GM18909 (cell line): Measurements from ENCODE around the gene TPT1.

Experiments used
- ATAC-seq: cut with Tn5 transposase; IDR thresholded peaks from one replicate; pipeline ENCODE4 v1.9.1; 2021; ENCODE audit warnings: mild to moderate bottlenecking; ENCODE audit not compliant: unreplicated experiment, poor library complexity

TPT1 gene

GRCh38 chr13:45336025-45336800 is 4.8 kb downstream of the TPT1 start:
- ATAC-seq = no peak

- no peak for ATAC-seq
Observed at GRCh38 chr13:45335397-45336024, 5.5 kb downstream of the TPT1 start.

GRCh38 chr13:45333977-45334922 is 6.7 kb downstream of the TPT1 start:
- no peak for ATAC-seq

GRCh38 chr13:45333251-45333976 is 7.6 kb downstream of the TPT1 start:
- no peak for ATAC-seq

- ATAC-seq = no peak
Observed at GRCh38 chr13:45332831-45333219, 8.2 kb downstream of the TPT1 start.

- ATAC-seq = no peak
Observed at GRCh38 chr13:45332036-45332830, 8.8 kb downstream of the TPT1 start.

GRCh38 chr13:45331692-45332035 is 9.3 kb downstream of the TPT1 start:
- no peak for ATAC-seq

- ATAC-seq = no peak
Observed at GRCh38 chr13:45331123-45331619, 9.8 kb downstream of the TPT1 start.

GRCh38 chr13:45328661-45329111 is 12.3 kb downstream of the TPT1 start:
- no peak for ATAC-seq

GRCh38 chr13:45327253-45327955 is 13.6 kb downstream of the TPT1 start:
- ATAC-seq = no peak

- ATAC-seq = no peak
Observed at GRCh38 chr13:45325806-45326205, 15.2 kb downstream of the TPT1 start.

- no peak for ATAC-seq
Observed at GRCh38 chr13:45320876-45321629, 19.9 kb downstream of the TPT1 start.

GRCh38 chr13:45316996-45317395 is 24.0 kb downstream of the TPT1 start:
- no peak for ATAC-seq

- ATAC-seq = peak; percentile 39
Observed at GRCh38 chr13:45316338-45316737, 24.6 kb downstream of the TPT1 start.

- ATAC-seq = no peak
Observed at GRCh38 chr13:45315520-45316167, 25.3 kb downstream of the TPT1 start.

- no peak for ATAC-seq
Observed at GRCh38 chr13:45314822-45315221, 26.2 kb downstream of the TPT1 start.

GRCh38 chr13:45310341-45311131 is 30.4 kb downstream of the TPT1 start:
- ATAC-seq = peak; percentile 36
